ENCODE data around the gene SELENOF. TPM values are rescaled to one million over a fixed set of nuclear protein-coding genes. Genes with fewer than 3 reads are reported as not detected.

SELENOF gene
- total RNA-seq, 4 donors from 2014 or later, result 46.1 to 119 (median 98.0) TPM

GRCh38 chr1:86854352-86854751 is 59.6 kb downstream of the SELENOF start:
- H3K9me3 ChIP-seq, result no peaks in the 10 kb centered on the region
- 92 to 95% methylated on average over 3 of the region's 3 CpGs for WGBS, 2 donors
- H3K4me3 ChIP-seq, result no peak overlapping the region
- no peak overlapping the region for H3K27ac ChIP-seq
- no peak for TF ChIP-seq POLR2A (IDR thresholded peaks at IDR 0.05)
- no peak for TF ChIP-seq CTCF (IDR thresholded peaks at IDR 0.05)
- DNase-seq, result no peak
- H3K36me3 ChIP-seq, result no peaks in the 10 kb centered on the region
- no peaks in the 10 kb centered on the region for H3K27me3 ChIP-seq
- no peaks in the 10 kb centered on the region for H3K4me1 ChIP-seq
- intact Hi-C loops (cut with DNase I), result no loop called here

GRCh38 chr1:86852782-86853408 is 61.0 kb downstream of the SELENOF start:
- WGBS, 2 donors, result 81 to 90% methylated on average over 7 of the region's 7 CpGs

GRCh38 chr1:86852289-86852688 is 61.6 kb downstream of the SELENOF start:
- H3K27me3 ChIP-seq, result no peaks in the 10 kb centered on the region
- TF ChIP-seq CTCF (IDR thresholded peaks at IDR 0.05) (no peak), POLR2A (IDR thresholded peaks at IDR 0.05) (no peak)
- WGBS, 2 donors, result 85 to 97% methylated on average over 8 to 9 of the region's 9 CpGs
- intact Hi-C loops (cut with DNase I), result no loop called here
- H3K9me3 ChIP-seq, result no peaks in the 10 kb centered on the region
- no peaks in the 10 kb centered on the region for H3K36me3 ChIP-seq
- H3K27ac ChIP-seq, result no peak overlapping the region
- no peak for DNase-seq
- no peaks in the 10 kb centered on the region for H3K4me1 ChIP-seq
- no peak overlapping the region for H3K4me3 ChIP-seq

More at GRCh38 chr1:86852782-86853408, 61.0 kb downstream of the SELENOF start:
- no peak overlapping the region for H3K27ac ChIP-seq
- H3K36me3 ChIP-seq, result no peaks in the 10 kb centered on the region
- no peak for DNase-seq
- TF ChIP-seq CTCF (IDR thresholded peaks at IDR 0.05), result no peak
- no peak for TF ChIP-seq POLR2A (IDR thresholded peaks at IDR 0.05)
- no peaks in the 10 kb centered on the region for H3K27me3 ChIP-seq
- H3K4me3 ChIP-seq, result no peak overlapping the region
- intact Hi-C loops (cut with DNase I), result no loop called here
- H3K9me3 ChIP-seq, result no peaks in the 10 kb centered on the region
- H3K4me1 ChIP-seq, result no peaks in the 10 kb centered on the region

- no peaks in the 10 kb centered on the region for H3K4me1 ChIP-seq
- H3K9me3 ChIP-seq, result no peaks in the 10 kb centered on the region
- H3K27me3 ChIP-seq, result no peaks in the 10 kb centered on the region
- WGBS, 2 donors, result 87 to 89% methylated on average over 2 of the region's 3 CpGs
- intact Hi-C loops (cut with DNase I), result no loop called here
- H3K36me3 ChIP-seq, result no peaks in the 10 kb centered on the region
- TF ChIP-seq CTCF (IDR thresholded peaks at IDR 0.05) (no peak), POLR2A (IDR thresholded peaks at IDR 0.05) (no peak)
- no peak overlapping the region for H3K27ac ChIP-seq
- no peak for DNase-seq
- H3K4me3 ChIP-seq, result no peak overlapping the region
These were observed 64.2 kb downstream of the SELENOF start for GRCh38 chr1:86849756-86850155.

GRCh38 chr1:86848654-86849053 is 65.3 kb downstream of the SELENOF start:
- H3K4me3 ChIP-seq, result no peak overlapping the region
- 77 to 79% methylated on average over 2 of the region's 2 CpGs for WGBS, 2 donors
- TF ChIP-seq CTCF (IDR thresholded peaks at IDR 0.05), result no peak
- TF ChIP-seq POLR2A (IDR thresholded peaks at IDR 0.05), result no peak
- no peaks in the 10 kb centered on the region for H3K27me3 ChIP-seq
- intact Hi-C loops (cut with DNase I), result no loop called here
- DNase-seq, result no peak
- no peaks in the 10 kb centered on the region for H3K9me3 ChIP-seq
- no peaks in the 10 kb centered on the region for H3K36me3 ChIP-seq
- no peak overlapping the region for H3K27ac ChIP-seq
- H3K4me1 ChIP-seq, result no peaks in the 10 kb centered on the region

All from esophagus squamous epithelium (tissue), 5 donors.